ENCODE measurements around the gene MLLT6.

DNA sequence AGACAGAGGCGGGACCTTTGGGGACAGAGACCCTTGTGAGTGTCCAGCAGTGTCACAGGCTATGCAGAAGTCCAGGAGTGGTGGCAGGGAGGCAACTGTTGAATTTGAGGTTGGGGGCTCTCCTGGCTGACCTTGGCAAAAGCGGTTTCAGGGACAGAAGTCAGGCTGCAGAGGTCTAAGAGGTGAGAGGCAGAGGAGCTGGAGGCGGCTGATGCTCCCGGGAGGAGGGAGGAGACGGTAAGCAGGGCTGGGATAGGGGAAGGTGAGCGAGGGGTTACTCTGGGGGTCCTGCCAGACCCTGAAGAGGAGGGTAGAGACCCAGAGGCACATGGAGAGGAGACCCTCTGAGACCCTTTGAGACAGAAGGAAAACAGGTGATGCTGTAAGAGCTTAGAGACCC is 35.6 kb upstream of the MLLT6 start:
- TF ChIP-seq, protein P1, sequence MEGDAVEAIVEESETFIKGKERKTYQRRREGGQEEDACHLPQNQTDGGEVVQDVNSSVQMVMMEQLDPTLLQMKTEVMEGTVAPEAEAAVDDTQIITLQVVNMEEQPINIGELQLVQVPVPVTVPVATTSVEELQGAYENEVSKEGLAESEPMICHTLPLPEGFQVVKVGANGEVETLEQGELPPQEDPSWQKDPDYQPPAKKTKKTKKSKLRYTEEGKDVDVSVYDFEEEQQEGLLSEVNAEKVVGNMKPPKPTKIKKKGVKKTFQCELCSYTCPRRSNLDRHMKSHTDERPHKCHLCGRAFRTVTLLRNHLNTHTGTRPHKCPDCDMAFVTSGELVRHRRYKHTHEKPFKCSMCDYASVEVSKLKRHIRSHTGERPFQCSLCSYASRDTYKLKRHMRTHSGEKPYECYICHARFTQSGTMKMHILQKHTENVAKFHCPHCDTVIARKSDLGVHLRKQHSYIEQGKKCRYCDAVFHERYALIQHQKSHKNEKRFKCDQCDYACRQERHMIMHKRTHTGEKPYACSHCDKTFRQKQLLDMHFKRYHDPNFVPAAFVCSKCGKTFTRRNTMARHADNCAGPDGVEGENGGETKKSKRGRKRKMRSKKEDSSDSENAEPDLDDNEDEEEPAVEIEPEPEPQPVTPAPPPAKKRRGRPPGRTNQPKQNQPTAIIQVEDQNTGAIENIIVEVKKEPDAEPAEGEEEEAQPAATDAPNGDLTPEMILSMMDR (conservative IDR thresholded peaks at IDR 0.05; ENCODE audit: low read depth, low read length): no peak
- no peak for TF ChIP-seq CHD1 (IDR thresholded peaks at IDR 0.05; ENCODE audit: low read depth, low read length)
